HepG2 (cell line): Measurements from ENCODE around the gene KLF3. TPM values are rescaled to one million over a fixed set of nuclear protein-coding genes. Genes with fewer than 3 reads are reported as not detected.

Source experiments
- BCL6 ChIP-seq: IDR thresholded peaks from 2 replicates; pipeline ENCODE4 v1.6.1; 2016; ENCODE audit warnings: missing genetic modification reagents, missing compliant biosample characterization
- MEIS1 ChIP-seq: sonication (generic); formaldehyde crosslinking; IDR thresholded peaks from 2 replicates; pipeline ENCODE4 v1.9.0; 2021; ENCODE audit warnings: mild to moderate bottlenecking, missing genetic modification reagents, moderate library complexity, borderline replicate concordance
- NFKBIZ ChIP-seq: IDR thresholded peaks from 2 replicates; pipeline ENCODE4 v1.6.1; 2018; ENCODE audit warnings: missing genetic modification reagents, missing compliant biosample characterization
- NR2F2 ChIP-seq: IDR thresholded peaks from 2 replicates; pipeline ENCODE4 v1.6.1; 2012; ENCODE audit warnings: low read depth, inconsistent platforms, borderline replicate concordance
- NRL ChIP-seq: sonication (generic); formaldehyde crosslinking; IDR thresholded peaks from 2 replicates; pipeline ENCODE4 v1.5.0; 2020; ENCODE audit warnings: missing genetic modification reagents, mild to moderate bottlenecking, moderate library complexity, borderline replicate concordance
- PBX2 ChIP-seq: IDR thresholded peaks from 2 replicates; pipeline ENCODE4 v1.6.1; 2016; ENCODE audit warnings: control low read depth
- PLSCR1 ChIP-seq: sonication (generic); formaldehyde crosslinking; IDR thresholded peaks from 2 replicates; pipeline ENCODE4 v1.5.0; 2020; ENCODE audit warnings: missing genetic modification reagents, mild to moderate bottlenecking, borderline replicate concordance
- REL ChIP-seq: sonication (generic); formaldehyde crosslinking; conservative IDR thresholded peaks from 2 replicates; pipeline ENCODE4 v1.8.0; 2022; ENCODE audit warnings: mild to moderate bottlenecking, missing genetic modification reagents, moderate library complexity
- SNAPC5 ChIP-seq: sonication (generic); formaldehyde crosslinking; IDR thresholded peaks from 2 replicates; pipeline ENCODE4 v1.8.1; 2023; ENCODE audit warnings: mild to moderate bottlenecking, missing genetic modification reagents, borderline replicate concordance
- WIZ ChIP-seq: sonication (generic); formaldehyde crosslinking; IDR thresholded peaks from 2 replicates; pipeline ENCODE4 v1.5.1; 2020; ENCODE audit warnings: mild to moderate bottlenecking, missing genetic modification reagents
- ZNF136 ChIP-seq: sonication (generic); formaldehyde crosslinking; IDR thresholded peaks from 2 replicates; pipeline ENCODE4 v1.8.1; 2022; ENCODE audit warnings: low read depth, mild to moderate bottlenecking, moderate library complexity, missing genetic modification reagents
- ZNF33B ChIP-seq: sonication (generic); formaldehyde crosslinking; IDR thresholded peaks from 2 replicates; pipeline ENCODE4 v1.5.1; 2020; ENCODE audit warnings: mild to moderate bottlenecking, missing genetic modification reagents
- ZNF407 ChIP-seq: sonication (generic); formaldehyde crosslinking; IDR thresholded peaks from one replicate; pipeline ENCODE4 v1.5.1; 2020; ENCODE audit warnings: mild to moderate bottlenecking, missing genetic modification reagents; ENCODE audit errors: not compliant biosample characterization
- ZNF451 ChIP-seq: sonication (generic); formaldehyde crosslinking; IDR thresholded peaks from 2 replicates; pipeline ENCODE4 v1.5.0; 2020; ENCODE audit warnings: mild to moderate bottlenecking, missing genetic modification reagents
- ZNF577 ChIP-seq: sonication (generic); formaldehyde crosslinking; IDR thresholded peaks from 2 replicates; pipeline ENCODE4 v1.4.0; 2020; ENCODE audit warnings: mild to moderate bottlenecking, low read depth, missing genetic modification reagents, borderline replicate concordance
- ZNF678 ChIP-seq: sonication (generic); formaldehyde crosslinking; IDR thresholded peaks from 2 replicates; pipeline ENCODE4 v1.4.0; 2020; ENCODE audit warnings: mild to moderate bottlenecking, missing genetic modification reagents
- ZNF746 ChIP-seq: sonication (generic); formaldehyde crosslinking; IDR thresholded peaks from 2 replicates; pipeline ENCODE4 v1.8.0; 2022; ENCODE audit warnings: mild to moderate bottlenecking, missing genetic modification reagents
- ZNF75D ChIP-seq: sonication (generic); formaldehyde crosslinking; IDR thresholded peaks from 2 replicates; pipeline ENCODE4 v1.8.1; 2023; ENCODE audit warnings: missing genetic modification reagents, mild to moderate bottlenecking, borderline replicate concordance
- ZSCAN12 ChIP-seq: sonication (generic); formaldehyde crosslinking; IDR thresholded peaks from 2 replicates; pipeline ENCODE4 v1.9.0; 2021; ENCODE audit warnings: mild to moderate bottlenecking, missing genetic modification reagents
- polyA plus RNA-seq, 8 experiments: library from polyadenylated mRNA; depleted of rRNA in 3 of 8; stranded (reverse) in 7 of 8; unstranded in 1 of 8; fragments of >200 nt; fragmentation: Illumina TruSeq in 4 of 8; extraction: Trizol in 4 of 8; gene quantifications; 2 replicates each; pipeline versions ENCODE4 v1.2.1 to v1.2.3, GENCODE V29; 2011 to 2016; ENCODE audit warnings: low read depth in 4 of 8, missing spikeins in 1 of 8, mixed read lengths in 1 of 8; ENCODE audit not compliant: insufficient read depth in 1 of 8
- total RNA-seq, 5 experiments: library from RNA; depleted of rRNA; stranded (reverse); fragments of >200 nt; fragmentation: Illumina TruSeq; extraction: Trizol; gene quantifications; 2 replicates each; pipeline ENCODE4 v1.2.3, GENCODE V29; 2016; ENCODE audit warnings: low read depth in 1 of 5

KLF3 gene
- total and polyA plus RNA-seq, 2 of the 13 experiments (the other 11 are each of a cell fraction or from before 2014, with no cell fraction given) = 29.1 to 37.8 TPM

- TF ChIP-seq MEIS1 (CRISPR knock-in tag) (peak; percentile 96), ZNF577 (CRISPR knock-in tag) (no peak), ZNF75D (CRISPR knock-in tag) (no peak), REL (CRISPR knock-in tag) (no peak), ZNF746 (CRISPR knock-in tag) (peak; percentile 99), ZSCAN12 (no peak), PLSCR1 (no peak), BCL6 (peak; percentile 91), ZNF407 (CRISPR knock-in tag) (no peak), NR2F2 (peak; percentile 94), NRL (CRISPR knock-in tag) (no peak), SNAPC5 (CRISPR knock-in tag) (no peak), ZNF451 (peak; percentile 40; the same call in 1 of the 2 replicates), NFKBIZ (peak; percentile 62; the same call in 1 of the 2 replicates), PBX2 (CRISPR knock-in tag) (peak; percentile 52; the same call in 1 of the 2 replicates), ZNF33B (CRISPR knock-in tag) (no peak; the same call in 1 of the 2 replicates), ZNF678 (CRISPR knock-in tag) (no peak), WIZ (CRISPR knock-in tag) (no peak), ZNF136 (CRISPR knock-in tag) (no peak)
Observed at GRCh38 chr4:38673130-38673978, 9.4 kb downstream of the KLF3 start (continued).
